HTR-8/SVneo (cell line): ENCODE measurements around the gene CWC15.
"Not testable (repeated sequence)": the region's sequence is repeated elsewhere in the genome, so short reads cannot be mapped to it uniquely, and the experiment has no call there.

Experiments used
- DNase-seq: peaks from one replicate; pipeline ENCODE4 v3.0.0; 2011; ENCODE audit warnings: low spot score, mixed read lengths; ENCODE audit not compliant: insufficient read length
- FAIRE-seq: peaks from 2 replicates; lab custom pipeline; 2011; peaks lifted over from hg19 to GRCh38; lab: Jason Lieb, UNC

The CWC15 gene

GRCh38 chr11:94973099-94973968 is at the start of gene CWC15, which contains the start of gene KDM4D:
Gene CWC15 (minus strand): TSS chr11:94973556. CDS start chr11:94972185, 1,371 bp downstream.
Gene KDM4D (plus strand): TSS chr11:94973709. CDS start chr11:94997373, 23,664 bp downstream.
- DNase-seq: peak; percentile 96
- FAIRE-seq: peak; percentile 33

DNA sequence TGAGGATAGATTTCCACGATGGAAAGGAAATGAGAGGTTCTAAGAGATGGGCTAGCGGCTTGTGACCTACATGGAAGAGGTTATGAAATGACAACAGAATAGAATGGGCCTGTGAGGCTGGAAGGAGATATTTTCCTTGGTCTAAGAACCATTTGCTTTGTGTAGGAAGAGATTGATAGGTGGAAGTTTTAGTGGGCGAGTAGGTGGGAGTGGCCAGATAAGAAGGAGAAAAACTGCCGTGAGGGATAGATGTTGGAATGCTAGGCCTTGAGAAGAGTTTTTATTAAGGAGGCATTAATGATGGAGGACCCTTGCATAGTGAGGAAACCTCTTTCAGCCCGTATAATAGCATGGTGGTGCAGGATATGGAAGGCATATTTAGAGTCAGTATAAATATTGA is 48.1 kb upstream of the CWC15 start:
- not testable (repeated sequence) for DNase-seq, FAIRE-seq

GRCh38 chr11:95016139-95016538 is 42.8 kb upstream of the CWC15 start:
- FAIRE-seq (no peak), DNase-seq (no peak)

DNA sequence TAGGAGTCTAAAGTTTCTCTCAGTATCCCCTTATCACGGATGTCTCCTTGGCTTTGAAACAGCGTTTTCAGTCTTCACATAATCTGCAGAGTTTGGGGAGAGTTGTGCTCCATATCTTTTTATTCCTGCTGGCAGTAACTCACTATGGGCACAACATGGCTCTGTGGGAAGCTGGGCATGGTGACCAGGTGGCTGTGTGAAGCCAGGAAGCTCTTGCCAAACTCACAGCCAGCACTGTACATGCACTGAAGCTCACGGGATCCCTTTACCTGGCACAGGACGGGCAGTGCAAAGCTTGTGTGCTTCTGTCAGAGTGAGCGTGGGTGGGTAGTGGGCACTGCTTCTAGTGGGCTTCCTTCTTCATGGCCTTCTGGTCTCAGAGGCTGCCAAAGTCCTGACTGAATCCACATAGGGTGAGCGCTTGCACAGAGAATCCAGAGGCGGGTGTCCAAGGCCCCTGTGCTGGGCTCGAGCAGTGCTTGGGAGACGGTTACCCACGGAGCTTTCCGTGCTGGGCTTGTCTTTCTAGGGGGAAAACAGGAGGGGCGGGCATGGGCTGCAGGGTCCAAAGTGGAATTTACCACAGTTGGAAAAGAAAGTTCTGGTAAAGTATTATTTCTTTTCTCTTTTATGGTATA is 40.9 kb upstream of the CWC15 start:
- DNase-seq: no peak
- no peak for FAIRE-seq

DNA sequence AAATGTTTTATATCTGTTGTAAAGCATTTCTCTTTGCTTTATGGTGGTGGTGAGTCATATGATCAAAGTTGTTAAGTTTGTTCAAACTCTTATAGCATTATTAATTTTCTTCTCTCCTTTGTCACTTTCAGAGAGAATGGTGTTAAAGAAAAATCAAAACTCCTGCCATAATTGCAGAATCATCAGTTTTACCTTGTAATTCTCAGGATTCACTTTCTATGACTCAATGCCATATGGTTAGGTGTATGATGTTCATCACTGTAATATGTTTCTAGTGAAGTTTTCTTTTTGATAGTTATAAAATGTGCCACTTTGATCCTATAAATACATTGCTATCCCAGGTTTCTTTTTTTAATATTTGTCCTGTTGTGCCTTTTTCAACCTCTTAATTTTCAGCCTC is 38.0 kb upstream of the CWC15 start:
- FAIRE-seq (no peak), DNase-seq (no peak)

DNA sequence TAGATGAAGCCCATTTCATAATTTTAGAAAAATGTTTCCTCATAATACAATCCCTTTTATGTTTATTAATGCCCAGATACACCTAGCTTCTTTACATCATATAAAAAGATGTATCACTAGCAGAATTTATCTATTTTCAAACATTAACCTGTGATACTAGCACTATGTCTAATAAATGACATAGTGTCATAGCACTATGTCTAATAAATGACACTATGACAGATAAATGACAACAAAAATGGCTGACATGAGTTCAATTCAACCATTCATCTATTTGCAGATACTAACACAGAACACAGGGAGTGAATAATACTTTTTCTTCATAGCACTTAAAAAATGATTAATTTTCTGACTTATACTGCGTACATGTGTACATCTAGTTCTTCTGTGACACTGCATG is 32.3 kb upstream of the CWC15 start:
- FAIRE-seq: no peak
- DNase-seq: no peak

GRCh38 chr11:95003716-95004115 is 30.4 kb upstream of the CWC15 start:
- DNase-seq (no peak), FAIRE-seq (no peak)

DNA sequence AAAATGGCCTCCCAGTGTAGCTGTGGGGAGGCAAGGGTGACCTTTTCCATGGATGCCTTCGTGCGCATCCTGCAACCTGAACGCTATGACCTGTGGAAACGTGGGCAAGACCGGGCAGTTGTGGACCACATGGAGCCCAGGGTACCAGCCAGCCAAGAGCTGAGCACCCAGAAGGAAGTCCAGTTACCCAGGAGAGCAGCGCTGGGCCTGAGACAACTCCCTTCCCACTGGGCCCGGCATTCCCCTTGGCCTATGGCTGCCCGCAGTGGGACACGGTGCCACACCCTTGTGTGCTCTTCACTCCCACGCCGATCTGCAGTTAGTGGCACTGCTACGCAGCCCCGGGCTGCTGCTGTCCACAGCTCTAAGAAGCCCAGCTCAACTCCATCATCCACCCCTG is 24.9 kb upstream of the CWC15 start:
- FAIRE-seq (no peak), DNase-seq (no peak)

DNA sequence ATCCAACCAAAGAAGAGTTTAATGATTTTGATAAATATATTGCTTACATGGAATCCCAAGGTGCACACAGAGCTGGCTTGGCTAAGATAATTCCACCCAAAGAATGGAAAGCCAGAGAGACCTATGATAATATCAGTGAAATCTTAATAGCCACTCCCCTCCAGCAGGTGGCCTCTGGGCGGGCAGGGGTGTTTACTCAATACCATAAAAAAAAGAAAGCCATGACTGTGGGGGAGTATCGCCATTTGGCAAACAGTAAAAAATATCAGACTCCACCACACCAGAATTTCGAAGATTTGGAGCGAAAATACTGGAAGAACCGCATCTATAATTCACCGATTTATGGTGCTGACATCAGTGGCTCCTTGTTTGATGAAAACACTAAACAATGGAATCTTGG is 24.1 kb upstream of the CWC15 start:
- no peak for FAIRE-seq
- no peak for DNase-seq

DNA sequence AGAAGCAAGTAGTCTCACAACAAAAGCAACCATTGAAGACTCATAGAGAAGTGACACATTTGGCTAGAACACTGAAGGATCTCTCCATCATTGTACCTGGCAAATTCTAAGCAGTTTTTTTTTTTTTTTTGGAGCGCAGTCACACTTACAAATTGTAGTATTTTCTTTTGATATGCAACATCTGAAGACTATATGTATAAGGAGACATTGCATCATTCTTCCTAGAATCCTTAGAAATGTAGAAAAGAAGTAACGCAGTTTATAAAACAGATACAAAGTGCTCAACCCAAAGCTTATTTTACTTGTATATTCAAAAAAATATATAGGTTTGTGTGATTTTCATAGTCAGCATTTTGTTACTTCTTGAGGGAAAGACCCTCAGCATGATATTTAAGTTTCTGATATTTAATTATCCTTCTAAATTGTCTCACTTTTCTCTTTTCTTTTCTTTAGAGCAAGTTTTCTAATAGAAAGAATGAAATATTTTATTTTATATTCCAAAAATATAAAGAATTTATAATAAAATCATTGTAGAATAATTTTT is 20.1 kb upstream of the CWC15 start:
- DNase-seq (no peak), FAIRE-seq (no peak)

- DNase-seq: no peak
- FAIRE-seq: no peak
Observed at GRCh38 chr11:94988748-94989147, 15.4 kb upstream of the CWC15 start.

DNA sequence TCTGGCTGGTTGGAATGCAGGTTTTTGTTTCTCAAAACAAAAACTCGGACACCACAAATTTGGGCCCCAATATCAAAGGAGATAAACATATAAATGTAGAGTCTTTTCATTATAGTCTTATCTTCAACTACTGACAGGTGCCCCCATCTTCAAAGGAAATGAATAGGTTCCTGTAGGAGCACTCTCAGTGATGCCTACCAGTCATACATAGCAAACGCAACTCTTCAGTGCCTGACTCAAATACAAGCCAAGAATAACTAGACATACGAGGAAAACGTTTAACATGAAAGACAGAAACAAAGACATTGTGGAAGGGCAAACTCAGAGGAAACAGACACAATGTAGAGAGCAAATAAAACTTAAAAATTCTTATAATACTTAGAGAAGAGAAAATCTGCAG is 14.0 kb upstream of the CWC15 start:
- FAIRE-seq: no peak
- DNase-seq: no peak

- no peak for DNase-seq
- no peak for FAIRE-seq
Observed at GRCh38 chr11:94975599-94975998, 2.2 kb upstream of the CWC15 start.

DNA sequence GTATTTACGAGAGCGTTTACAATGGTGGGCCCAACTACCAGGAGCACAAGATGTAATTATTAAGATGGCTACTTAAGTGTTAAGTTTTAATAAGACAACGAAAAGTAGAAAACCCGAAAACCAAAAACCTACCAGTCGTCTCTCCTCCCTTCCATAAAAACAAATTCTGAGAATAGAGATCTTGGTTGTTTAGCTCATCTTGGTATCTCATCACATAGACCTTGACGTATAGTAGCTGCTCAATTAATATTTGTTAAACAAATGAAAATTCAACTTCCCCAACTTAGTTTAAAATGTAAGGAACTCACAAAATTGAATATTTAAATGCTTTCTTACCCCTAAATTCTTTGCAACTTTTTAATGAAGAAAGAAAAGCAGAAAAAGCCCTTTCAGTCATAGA is 822 bp upstream of the CWC15 start:
- DNase-seq: no peak
- FAIRE-seq: no peak

DNA sequence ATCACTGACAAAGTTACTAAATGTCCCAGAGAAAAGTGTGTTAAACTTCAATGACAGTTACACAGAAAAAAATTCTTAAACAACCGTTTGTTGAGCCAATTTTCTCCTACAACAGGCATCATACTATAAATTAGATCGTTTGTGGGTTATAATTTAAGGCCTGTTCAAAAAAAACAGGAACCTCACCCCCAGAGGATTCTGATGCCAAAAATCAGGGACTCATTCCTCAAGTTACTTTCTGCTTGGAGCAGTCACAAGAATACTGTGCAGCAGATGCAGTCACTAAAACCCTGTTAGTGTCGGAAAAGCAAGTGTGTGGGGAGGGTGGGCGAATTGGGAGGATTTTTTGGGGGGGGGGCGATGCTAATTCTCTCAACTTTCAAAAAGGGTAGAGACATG is 657 bp downstream of the CWC15 start:
- FAIRE-seq: no peak
- DNase-seq: no peak

DNA sequence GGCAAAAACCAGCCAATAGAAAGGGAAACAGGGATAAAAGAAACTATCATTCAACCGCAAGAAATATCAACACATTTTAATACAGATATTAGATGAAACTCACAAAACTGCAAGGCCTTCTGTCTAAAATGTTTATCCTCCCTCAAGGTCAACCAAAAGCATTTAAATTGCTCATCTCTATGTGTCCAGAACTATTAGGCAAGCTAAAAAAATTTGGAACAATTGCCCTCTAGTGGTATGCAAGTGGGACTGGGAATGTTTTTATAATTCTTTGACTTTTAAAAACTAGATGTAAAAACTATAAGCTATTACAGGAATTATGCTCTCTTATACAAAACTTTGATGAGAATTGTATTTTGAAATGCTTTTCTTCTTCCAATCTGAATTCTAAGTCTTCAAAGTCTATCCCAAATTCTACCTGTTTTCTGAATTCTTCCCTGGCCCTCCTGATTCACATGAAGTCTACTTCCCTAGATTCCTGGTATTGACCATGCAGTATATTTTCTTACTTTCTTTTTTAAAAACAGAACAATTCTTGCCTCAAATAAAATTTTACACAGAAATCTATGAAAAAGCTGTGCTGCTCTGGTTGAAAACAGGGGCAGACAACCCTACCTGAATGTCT is 4.9 kb downstream of the CWC15 start:
- FAIRE-seq (no peak), DNase-seq (no peak)

DNA sequence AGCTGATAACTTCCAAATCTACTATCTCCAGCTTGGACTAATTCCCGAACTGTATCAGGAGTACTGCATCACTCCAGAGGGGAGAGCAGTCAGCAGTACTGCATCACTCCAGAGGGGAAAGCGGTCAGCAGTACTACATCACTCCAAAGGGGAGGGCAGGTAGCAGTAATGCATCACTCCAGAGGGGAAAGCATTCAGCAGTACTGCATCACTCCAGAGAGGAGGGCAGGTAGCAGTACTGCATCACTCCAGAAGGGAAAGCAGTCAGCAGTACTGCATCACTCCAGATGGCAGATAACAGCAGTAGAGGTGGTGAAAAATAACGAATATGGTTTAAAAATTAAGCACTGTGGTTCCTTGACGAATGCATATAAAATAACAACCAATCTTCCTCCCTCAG is 8.4 kb downstream of the CWC15 start:
- DNase-seq: no peak
- no peak for FAIRE-seq

DNA sequence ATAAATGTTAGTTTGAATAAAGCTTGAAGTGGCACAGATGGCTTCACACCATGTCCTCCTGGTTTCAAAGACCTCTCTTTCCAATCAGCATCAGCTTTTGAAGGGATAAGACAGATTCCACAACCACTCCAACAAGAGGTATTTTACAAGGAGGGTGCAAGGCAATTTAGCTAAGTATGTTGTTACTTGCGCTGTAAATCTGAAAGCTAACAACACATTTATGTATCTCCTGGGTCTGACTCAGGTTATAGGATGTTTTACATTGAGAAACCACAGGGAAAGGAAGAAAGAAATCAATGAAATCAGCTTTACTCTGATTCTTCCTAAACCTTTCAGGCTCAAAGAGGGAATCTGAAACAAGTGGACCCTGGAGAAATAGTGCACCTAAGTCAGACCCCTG is 12.1 kb downstream of the CWC15 start:
- DNase-seq: no peak
- FAIRE-seq: no peak

DNA sequence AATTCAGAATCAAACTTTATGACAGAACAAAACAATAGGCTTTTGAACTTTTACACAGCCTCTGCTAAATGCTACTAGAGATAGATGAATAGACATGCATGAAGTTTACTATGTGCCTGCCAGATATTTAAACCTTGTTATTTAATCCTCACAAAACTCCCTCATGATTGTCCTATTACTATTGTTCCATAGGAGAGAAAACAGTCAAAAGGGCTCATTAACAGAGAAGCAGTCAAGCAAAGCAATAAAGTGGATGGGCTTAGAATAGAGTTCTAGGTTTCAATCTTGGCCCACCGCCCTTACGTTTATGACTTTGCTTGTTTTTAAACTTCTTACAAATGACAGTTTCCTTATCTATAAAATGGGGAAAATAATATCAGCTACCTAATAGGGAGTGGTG is 12.9 kb downstream of the CWC15 start:
- no peak for DNase-seq
- no peak for FAIRE-seq

GRCh38 chr11:94959179-94959578 is 14.2 kb downstream of the CWC15 start:
- FAIRE-seq: no peak

DNA sequence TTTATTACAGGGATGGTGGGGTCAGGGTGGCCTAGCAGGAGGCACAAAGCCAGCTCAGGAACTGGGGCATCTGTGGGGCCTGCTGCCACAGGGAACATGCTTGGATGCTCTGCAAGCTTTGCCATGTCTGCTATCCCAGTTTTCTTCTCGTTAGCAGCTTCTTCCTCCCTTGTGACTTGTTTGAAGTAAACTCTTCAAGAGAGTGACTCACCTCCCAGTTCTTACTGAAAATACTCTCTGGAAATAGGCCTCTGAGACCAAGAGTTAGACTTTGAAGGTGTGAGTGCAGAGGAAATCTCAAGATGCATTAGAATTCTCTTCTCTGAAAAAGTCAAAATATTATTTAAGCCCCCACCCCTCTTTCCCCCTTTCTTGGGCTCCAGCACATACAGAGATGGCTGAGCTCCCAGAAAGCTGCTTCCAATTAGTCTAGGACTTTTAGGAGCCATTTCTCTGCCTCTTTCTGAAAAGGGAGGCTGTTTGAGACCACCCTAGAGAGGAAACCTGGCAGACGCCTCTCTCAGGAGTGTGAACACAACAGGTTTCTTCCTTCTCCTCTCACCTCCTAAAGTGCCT is 15.1 kb downstream of the CWC15 start:
- DNase-seq (no peak), FAIRE-seq (no peak)

More at GRCh38 chr11:94959179-94959578, 14.2 kb downstream of the CWC15 start:
- no peak for DNase-seq
